HG03196 (cell line): Measurements from ENCODE around the gene ARIH2.

Experiments used
- ATAC-seq: cut with Tn5 transposase; IDR thresholded peaks from one replicate; pipeline ENCODE4 v1.9.1; 2021; ENCODE audit not compliant: unreplicated experiment

The ARIH2 gene

DNA sequence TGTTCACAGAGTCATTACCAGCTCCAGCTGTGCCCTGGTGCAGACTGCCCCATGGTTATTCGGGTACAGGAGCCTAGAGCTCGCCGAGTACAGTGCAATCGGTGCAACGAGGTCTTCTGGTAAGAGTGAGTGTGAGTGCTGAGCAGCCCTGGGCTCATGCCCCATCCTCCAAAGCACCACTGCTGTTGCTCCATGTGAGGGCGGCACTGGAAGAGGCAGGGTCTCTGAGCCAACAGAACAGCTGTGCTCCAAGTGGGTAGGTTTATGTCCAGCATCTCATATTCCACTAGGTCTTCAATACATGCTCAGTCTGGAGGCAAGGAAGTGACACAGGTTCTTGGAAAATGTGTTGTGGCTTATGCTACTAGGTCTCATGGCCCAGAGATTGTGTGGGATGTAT is 51.9 kb downstream of the ARIH2 start:
- no peak for ATAC-seq

DNA sequence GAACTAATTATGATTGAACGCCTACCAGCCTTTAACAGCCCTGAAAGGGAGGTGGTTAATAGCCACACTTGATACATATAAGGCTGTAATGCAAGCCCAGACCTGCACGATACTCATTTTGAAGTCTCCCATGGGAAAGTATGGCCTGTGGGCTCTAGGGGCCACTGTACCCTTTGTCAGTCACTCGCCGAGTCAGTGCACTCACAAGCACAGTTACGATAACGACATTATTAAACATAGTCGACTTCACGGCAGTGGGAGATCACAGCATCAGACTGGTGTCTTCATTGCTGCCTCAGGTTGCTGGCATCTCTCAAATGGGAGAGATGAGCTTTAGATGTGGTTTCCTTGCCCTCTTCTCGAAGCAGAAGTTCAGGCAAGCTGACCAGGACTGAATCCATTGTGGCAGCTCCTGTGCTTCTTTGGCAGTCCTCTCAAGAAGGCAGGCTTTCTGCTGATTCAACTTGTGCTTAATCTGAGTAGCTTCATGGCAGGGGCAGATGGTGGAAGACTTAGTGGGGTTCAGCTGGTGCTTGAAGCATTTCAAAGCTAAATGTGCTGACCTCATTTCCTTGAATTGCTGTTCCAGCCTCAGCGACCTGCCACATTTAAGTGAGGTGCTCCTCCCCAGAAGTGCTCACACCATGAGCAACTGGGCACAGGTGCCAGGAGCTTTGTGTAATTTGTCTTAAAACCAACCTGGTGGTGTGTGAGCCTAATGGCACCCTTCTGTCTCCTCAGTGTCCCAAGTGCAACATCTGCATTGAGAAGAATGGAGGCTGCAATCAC is 55.6 kb downstream of the ARIH2 start:
- ATAC-seq: no peak

DNA sequence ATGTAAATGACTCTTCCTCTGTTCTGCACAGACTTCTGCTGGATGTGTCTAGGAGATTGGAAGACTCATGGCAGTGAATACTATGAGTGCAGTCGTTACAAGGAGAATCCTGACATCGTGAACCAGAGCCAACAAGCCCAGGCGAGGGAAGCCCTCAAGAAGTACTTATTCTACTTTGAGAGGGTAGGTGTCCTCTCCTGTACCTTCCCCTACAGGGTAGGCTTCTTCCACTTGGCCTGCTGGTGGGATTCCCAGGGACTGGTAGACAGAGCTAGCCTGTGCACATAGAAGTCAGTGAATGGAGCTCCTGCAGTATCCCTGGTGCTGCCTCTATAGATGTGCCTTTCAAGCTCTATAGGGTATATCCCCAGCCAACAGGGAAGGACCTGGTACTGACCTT is 60.8 kb downstream of the ARIH2 start:
- no peak for ATAC-seq

DNA sequence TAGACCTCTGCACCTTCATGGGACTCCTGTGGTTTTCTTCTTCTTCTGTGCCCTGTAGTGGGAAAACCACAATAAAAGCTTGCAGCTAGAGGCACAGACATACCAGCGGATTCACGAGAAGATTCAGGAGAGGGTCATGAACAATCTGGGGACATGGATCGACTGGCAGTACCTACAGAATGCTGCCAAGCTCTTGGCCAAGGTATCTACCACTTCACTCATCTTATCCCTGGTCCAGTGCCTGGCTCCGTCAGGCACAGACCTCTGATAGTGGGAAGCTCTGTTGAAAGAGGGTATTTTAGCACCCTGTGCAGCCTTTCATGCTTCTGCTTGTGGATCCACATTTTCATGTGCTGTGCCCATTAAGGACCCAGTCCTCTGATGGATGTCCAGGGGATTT is 61.7 kb downstream of the ARIH2 start:
- ATAC-seq: no peak

DNA sequence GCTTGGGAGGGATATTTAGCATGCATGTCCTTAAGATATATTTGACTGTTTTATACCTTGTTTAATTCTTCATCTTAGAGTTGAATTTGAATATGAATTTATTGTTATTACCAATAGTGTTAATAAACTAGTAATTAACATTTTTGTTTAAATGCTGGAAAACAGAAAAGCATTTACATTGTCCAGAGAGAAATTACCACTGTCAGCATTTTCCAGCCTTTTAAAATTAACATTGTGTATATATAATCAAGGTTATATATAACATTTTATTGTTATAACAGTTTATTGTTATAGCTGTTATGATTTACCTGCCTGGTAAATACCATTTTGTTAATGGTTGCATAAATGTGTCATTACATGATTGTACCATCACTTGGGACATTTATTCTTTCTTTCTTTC is 63.4 kb downstream of the ARIH2 start:
- ATAC-seq: no peak

DNA sequence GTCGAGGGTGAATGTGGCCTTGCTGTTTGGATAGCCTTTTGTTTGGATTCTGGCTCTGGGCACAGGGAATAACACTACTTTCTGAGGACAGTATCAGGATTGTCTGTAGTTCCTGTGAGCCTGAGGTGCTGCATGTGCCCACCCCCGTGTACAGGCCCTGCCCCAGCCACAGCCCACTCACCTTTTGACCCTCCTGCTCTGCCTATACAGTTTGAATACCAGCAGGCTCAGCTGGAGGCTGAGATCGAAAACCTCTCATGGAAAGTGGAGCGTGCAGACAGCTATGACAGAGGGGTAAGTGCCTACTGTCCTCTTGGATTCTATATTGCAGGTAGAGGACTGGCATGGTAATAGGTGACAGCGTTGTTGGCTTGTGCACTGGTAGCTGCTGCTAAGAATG is 64.0 kb downstream of the ARIH2 start:
- no peak for ATAC-seq

DNA sequence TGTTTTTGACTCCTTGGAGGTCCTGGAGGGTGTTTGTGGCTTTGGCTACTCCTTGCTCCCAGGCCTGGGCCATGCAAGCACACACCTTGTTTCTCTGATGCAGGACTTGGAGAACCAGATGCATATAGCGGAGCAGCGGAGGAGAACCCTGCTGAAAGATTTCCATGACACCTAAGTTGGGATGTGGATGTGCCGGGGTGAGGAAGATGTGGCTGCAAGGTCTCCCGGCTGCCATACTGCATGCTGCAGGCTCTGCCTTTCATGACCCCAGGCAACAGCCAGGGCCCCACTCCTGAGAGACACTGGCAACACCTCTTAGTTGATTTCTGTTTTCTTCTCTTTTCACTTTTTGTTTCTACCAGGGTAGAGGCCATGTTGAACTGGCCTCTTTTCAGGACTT is 64.5 kb downstream of the ARIH2 start:
- no peak for ATAC-seq

DNA sequence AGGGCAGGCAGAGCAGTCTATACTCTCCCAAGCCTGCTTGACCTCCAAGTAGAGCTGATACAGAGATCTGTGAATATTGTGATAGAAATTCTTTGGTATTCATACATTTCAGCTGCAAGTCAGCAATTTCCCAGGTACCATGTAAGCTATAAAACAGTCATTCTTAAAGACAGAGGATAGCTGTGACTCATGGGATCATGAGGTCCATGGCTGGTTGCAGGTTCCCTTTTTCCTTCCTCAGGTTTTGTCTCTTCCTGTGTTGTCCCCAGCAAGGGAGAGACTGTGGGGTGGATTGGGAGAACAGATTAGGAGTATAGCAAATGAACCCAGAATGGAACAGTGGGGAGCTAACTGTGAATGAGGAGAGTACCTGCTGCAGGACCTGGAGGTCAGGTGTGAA is 66.0 kb downstream of the ARIH2 start:
- no peak for ATAC-seq

DNA sequence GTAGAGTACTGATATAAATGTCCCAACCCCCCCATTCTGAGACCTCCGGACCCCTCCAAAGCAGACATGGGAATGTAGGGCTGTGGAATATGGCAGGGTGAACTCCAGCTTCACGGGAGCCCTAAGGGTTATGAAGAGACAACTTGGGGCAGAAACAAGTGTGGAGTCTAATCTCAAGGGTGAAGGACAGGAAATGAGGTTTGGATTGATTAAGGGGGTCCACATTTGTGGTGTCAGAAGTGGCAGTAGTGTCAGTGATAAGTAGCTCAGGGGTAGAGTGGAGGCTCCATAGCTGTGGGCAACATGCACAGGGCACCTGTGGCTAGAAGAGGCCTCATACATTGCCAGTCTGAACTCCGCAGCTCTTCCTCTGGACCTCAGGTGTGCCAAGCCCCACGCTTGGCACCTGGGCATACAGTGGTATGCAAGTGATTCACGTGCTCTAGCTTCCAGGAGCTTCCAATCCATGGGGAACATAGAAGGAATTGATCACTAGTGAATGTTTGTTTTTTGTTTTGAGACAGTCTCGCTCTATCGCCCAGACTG is 67.3 kb downstream of the ARIH2 start:
- no peak for ATAC-seq

DNA sequence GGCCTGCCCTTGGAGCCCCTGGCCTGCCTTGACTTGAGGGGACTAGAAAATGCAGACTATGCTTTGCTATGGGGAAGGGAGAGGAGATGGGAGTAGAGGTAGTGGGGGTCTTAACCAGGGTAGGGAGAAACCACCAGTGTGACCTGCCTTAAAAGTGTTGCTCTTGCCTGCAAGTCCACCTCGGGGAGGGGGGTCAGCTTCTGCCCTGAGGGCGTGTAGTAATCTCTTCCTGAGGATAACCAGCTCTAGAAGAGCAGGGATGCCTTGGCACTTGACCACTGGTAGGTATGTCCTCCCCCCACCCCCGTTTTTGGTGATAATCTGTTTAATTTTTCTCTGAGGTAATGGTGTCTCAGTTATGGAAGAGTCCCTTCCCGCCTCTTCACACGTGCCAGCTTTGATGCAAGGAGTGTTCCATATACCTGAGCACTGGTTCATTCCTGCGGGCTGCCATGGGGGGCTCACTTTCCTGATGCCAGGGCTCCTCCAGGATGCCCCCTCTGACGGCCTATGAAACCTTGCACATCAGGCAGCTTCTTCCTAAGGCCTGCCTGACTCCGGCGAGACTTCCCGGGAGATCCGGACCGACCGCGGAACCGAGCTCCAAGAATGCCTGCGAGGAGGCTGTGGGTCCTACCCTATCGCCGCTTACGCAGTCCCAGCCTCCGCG is 70.6 kb downstream of the ARIH2 start:
- ATAC-seq: peak; percentile 1

DNA sequence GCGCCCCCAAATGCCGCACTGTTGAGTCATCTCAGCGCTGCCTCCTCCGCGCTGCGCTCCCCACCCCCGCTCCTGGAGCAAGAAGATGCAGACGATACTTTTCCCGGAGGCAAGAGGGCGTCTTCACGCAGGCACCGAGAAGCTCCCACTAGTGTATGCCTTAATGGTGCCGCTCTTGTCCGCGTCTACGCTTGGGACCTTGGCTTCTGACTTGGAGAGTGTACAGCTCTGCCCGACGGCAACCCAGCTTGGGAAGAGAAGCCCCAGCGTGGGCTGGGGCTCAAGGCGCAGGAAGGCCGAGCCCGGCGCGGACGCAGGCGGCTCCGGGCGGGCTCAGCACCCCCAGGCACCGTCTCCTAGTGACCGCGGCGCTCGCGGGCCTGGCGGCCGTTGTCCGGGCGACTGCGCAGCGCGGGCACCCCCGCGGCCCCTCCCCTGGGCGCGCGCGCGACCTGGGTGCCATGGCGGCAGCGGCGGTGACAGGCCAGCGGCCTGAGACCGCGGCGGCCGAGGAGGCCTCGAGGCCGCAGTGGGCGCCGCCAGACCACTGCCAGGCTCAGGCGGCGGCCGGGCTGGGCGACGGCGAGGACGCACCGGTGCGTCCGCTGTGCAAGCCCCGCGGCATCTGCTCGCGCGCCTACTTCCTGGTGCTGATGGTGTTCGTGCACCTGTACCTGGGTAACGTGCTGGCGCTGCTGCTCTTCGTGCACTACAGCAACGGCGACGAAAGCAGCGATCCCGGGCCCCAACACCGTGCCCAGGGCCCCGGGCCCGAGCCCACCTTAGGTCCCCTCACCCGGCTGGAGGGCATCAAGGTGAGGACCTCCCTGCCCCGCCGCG is 71.4 kb downstream of the ARIH2 start, which contains the start of gene P4HTM:
TSS of gene P4HTM (plus strand) at position 446 of the 840 bp plus-strand sequence. CDS start at position 462, 16 bp downstream.
- ATAC-seq: peak; percentile 45

DNA sequence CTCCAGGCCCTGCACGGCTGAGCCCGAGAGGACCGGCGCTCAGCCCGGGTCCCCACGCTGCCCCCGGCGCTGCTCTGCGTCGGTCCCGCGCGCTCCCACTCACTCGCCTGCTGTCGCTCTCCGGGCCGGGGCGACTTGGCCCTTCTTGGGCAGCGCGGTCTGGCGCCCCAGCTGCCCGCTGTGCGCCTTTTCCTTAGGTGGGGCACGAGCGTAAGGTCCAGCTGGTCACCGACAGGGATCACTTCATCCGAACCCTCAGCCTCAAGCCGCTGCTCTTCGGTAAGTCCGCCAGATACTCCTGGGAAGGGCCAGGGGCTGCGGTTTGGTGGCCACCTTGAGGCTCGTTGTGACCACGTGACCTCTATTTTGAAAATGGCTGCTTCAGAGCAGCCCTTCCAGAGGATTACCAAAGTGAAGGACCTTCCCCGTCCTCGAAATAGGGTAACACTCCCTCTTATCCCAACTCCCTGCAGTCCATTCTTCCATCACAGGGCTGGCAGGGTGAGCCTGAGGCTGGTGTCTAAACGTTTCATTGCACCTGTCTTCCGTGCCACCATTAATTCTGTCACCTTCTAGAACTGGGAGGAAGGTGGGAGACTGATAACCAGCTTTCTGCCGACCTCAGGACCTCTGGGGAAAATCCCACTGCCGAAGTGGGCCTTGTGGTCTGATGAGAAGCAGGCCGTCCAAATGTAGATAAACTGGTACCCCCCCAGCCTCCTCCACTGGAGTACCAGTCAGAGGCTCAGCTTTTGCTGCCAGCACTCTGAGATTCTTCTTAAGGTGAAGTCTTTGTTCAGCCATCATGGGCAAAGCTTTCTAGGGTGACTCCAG is 72.2 kb downstream of the ARIH2 start:
- ATAC-seq: peak; percentile 19

DNA sequence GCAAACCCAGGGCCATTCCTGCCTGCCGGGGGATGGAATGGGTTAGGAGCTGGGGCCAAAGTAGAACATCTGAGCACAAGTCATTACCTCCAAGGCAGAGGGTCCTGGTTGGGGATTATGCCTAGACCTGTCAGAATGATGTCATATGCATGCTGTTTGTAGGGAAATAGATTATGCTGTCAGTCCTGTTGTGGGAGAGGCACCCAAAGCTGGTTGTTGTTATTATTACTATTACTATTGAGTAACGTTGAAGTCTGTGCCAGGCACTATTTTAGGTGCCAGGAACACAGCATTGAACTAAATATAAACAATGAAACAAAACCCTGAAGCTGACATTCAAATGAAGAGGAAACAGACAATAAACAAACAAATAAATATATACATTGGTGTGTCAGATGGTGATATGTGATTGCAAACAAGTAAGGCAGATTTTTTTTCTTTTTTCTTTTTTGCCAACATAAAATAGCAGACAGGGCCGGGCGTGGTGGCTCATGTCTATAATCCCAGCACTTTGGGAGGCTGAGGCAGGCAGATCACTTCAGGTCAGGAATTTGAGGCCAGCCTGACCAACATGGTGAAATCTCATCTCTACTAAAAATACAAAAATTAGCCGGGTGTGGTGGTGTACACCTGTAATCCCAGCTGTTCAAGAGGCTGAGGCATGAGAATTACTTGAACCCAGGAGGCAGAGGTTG is 73.4 kb downstream of the ARIH2 start:
- ATAC-seq: no peak

DNA sequence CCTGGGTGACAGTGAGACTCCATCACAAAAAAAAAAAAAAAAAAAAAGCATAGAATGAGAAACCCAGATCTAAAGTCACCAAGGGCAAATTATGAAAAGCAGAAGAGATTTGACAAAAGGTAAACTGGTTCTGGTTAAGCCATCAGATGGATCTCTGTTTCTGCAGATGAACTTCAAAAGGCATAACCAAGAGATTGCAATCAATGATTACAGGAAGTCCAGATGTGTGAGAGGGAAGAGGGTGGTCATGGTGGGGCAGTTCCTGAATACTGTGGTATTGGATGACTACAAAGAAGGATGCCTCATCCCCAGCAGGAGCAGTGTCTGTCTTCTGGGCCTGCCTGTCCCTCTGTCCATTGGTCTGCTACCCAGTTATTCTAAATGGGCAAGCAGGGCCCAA is 75.2 kb downstream of the ARIH2 start:
- no peak for ATAC-seq

DNA sequence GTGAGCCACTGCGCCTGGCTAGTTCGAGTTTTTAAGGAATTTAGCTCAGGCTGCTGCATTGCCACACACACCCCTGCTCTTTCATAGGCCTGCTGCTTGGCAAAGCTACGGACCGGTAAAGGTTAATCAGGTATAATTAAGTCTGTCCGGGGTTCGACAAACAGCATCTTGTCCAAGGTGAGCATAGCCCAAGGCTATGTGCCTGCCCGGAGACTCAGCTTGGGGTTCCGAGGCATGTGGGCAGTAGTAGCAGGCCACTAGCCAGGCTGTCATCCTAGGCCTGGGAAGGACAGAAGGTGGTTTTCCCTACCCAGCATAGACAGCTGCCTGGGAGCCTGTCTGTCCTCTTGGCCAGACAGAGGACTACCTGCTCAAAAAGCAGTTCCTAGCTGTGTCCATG is 78.0 kb downstream of the ARIH2 start:
- ATAC-seq: no peak

DNA sequence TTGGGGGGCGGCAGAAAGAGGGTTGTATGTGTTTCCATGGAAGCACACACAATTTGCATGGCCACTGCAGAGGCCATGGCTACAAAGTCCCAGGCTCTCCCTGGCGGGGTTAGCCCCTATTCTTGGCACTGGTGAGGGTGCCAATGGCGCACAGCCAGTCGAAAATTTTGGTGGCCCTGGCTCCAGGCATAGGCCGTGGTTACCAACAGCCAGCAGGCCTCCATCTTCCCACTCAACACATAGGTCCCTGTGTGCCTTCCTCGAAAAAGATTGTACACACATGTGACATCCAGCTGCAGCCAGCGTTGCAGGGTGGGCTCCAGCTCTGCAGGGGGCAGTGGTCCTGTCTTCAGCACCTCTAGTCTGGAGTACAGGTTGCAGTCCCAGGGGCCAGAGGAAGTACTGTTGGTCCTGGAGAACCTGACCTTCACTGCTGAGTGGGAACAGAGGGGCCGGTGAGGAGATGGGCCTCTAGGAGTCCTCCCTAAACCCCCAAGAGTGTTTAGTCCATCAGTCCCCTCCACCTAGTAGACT is 78.5 kb downstream of the ARIH2 start:
- no peak for ATAC-seq

DNA sequence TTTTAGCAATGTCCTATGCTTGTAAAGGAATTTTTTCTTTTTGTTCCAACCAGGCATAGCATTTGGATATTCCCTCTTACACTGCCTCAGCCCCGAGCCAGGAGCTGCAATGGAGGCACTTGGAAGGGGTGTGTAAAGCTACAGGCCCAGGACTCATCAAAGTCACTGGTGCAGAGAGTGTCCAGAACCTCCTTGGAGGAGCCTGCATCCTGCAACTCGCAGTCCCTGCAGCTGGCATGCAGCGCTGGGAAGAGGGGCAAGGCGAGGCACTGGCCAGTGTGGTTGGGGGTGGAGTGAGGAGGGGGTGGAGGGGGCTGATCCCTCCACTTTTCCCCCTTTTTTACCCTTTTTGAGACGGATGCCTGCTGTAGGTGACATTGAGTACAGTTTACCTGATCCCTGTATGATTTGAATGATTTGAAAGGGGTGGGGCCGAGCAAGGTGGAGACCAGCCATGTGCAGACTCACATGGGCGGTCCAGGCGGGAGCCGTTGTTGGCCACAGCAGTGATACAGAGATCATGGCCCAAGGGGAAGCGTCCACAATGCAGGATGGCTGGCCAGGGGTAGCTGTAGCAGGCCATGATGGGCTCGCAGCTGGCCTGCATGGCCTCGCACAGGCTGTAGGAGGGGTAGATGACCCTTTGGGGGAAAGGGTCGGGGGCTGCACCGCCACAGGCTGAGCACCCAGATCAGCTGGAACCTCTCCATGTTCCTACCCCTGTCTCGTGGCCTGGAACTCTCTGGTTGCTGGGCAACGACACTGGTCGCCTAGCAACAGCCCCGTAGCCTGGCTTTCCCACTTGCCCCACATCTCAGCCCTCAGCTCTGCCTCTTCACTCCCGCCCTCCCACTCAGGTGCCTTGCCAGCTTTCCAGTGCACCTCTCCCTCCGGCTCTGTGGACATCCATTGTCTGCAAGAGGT is 79.3 kb downstream of the ARIH2 start:
- ATAC-seq: no peak

DNA sequence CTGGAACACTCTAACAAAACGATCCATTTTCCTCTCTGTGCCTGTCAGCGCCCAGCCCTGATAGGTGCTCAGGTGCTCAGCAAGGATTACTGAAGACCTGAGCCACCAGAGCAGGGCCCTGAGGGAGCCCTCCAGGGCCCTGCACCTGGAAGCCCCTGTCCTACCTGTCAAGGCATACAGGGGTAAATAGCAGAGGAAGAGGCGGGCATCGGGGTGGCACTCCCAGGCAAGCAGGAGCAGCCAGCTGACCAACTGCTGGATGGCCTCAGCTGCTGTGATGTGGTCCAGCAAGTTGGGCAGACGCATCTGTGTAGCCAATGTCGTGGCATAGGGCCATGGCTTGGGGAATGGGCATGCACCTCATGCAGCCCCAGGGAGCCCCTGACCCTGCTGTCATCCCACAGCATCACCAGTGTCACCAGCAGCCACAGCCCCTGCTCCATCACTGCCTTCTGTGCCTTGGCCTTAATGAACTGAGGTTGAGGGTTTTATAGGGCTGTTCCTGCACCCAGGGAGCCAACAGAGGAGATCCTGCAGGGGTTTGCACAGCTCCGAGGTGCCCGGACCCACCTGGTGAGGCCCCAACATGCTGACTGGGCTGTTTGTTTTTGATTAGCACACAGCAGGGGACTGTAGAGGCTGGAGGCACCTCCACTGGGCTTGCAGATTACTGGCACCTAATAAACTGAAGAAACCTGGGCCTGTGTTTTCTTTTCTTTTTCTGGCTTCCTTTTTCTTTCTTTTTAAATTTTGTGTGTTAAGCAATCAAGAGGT is 80.6 kb downstream of the ARIH2 start:
- ATAC-seq: no peak
